ENCODE measurements around the gene RELT. TPM values are rescaled to one million over a fixed set of nuclear protein-coding genes. Genes with fewer than 3 reads are reported as not detected.

RELT gene
- total RNA-seq, 1 experiment from 2014 or later, result 24.5 TPM

GRCh38 chr11:73327812-73328364 lies 48.3 kb upstream of the RELT start:
- DNase-seq, result no peak
- H3K27me3 ChIP-seq (ENCODE audit: low read length), result no peaks in the 10 kb centered on the region
- peaks cover 10% of the 10 kb centered on the region; the same call in 1 of the 2 replicates for H3K4me1 ChIP-seq (ENCODE audit: insufficient read depth, low read length)
- intact Hi-C loops (cut with micrococcal nuclease), result loop anchor here (1.0 kb wide), 1 partner anchor 21 kb away; no protein-coding TSS in a partner anchor
- H4K20me1 ChIP-seq (ENCODE audit: low read length), result no peaks in the 10 kb centered on the region
- no peaks in the 10 kb centered on the region for H3F3A ChIP-seq (ENCODE audit: low read length, unreplicated experiment)
- ATAC-seq, result no peak
- CTCF ChIA-PET, result no interaction called here
- H2AFZ ChIP-seq (ENCODE audit: low read length), result no peak overlapping the region
- POLR2A ChIA-PET (ENCODE audit: unreplicated experiment), result interaction anchor here (0.5 to 0.6 kb wide), 2 partner anchors 49 to 605 kb away, joined by 3 read pairs; no protein-coding TSS in a partner anchor
- no peak overlapping the region for H3K27ac ChIP-seq (ENCODE audit: low read length)
- no peaks in the 10 kb centered on the region for H3K9me2 ChIP-seq (replicated peaks; ENCODE audit: low read length)
- no peaks in the 10 kb centered on the region for H3K79me2 ChIP-seq (ENCODE audit: low read length)
- H3K9ac ChIP-seq (ENCODE audit: low read length), result no peak overlapping the region
- BruUV-seq (replicated peaks), result no TSS peak
- H3K4me3 ChIP-seq (ENCODE audit: low read length), result no peak overlapping the region
- no peaks in the 10 kb centered on the region for H3K9me3 ChIP-seq (ENCODE audit: low read length)
- TF ChIP-seq EZH2phosphoT487 (IDR thresholded peaks at IDR 0.05; ENCODE audit: borderline replicate concordance, low read length), result no peak
- TF ChIP-seq, protein P1, sequence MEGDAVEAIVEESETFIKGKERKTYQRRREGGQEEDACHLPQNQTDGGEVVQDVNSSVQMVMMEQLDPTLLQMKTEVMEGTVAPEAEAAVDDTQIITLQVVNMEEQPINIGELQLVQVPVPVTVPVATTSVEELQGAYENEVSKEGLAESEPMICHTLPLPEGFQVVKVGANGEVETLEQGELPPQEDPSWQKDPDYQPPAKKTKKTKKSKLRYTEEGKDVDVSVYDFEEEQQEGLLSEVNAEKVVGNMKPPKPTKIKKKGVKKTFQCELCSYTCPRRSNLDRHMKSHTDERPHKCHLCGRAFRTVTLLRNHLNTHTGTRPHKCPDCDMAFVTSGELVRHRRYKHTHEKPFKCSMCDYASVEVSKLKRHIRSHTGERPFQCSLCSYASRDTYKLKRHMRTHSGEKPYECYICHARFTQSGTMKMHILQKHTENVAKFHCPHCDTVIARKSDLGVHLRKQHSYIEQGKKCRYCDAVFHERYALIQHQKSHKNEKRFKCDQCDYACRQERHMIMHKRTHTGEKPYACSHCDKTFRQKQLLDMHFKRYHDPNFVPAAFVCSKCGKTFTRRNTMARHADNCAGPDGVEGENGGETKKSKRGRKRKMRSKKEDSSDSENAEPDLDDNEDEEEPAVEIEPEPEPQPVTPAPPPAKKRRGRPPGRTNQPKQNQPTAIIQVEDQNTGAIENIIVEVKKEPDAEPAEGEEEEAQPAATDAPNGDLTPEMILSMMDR (conservative IDR thresholded peaks at IDR 0.05; ENCODE audit: low read depth, low read length), result no peak
- no peak for TF ChIP-seq EZH2 (IDR thresholded peaks at IDR 0.05; ENCODE audit: low read length, unreplicated experiment)
- H3K4me2 ChIP-seq (ENCODE audit: low read length), result no peak overlapping the region
- no peaks in the 10 kb centered on the region for H3K36me3 ChIP-seq (ENCODE audit: low read depth, low read length)

DNA sequence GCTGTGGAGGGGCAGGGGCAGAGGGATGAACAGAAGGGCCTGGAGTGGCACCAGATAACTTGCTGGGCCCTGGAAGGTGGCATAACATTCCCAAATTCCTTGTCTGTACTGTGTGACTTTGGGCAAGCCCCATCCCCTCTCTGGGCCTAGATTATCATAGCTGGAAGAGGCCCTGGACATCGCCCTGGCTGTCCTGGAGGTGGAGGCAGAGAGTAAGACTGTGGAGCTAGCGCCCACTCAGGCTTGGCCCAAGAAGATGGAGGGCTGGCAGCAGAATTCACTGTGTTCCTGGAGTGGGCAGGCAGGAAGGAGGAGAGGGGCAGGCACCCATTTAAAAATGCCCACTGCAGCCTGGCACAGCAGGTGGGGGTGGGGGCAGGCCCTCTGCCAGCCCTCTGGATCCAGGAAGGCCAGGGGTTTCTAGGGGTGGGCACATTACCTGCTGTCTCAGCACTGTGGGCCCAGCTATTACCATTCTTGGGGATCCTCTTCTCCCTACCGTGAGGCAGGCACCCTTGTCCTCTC lies 45.6 kb upstream of the RELT start:
- H3K4me2 ChIP-seq (ENCODE audit: low read length), result no peak overlapping the region
- POLR2A ChIA-PET (ENCODE audit: unreplicated experiment), result no interaction called here
- H3K9me2 ChIP-seq (replicated peaks; ENCODE audit: low read length), result no peaks in the 10 kb centered on the region
- no peaks in the 10 kb centered on the region for H3K36me3 ChIP-seq (ENCODE audit: low read depth, low read length)
- H3K27ac ChIP-seq (ENCODE audit: low read length), result no peak overlapping the region
- no peaks in the 10 kb centered on the region for H3F3A ChIP-seq (ENCODE audit: low read length, unreplicated experiment)
- H3K27me3 ChIP-seq (ENCODE audit: low read length), result no peaks in the 10 kb centered on the region
- H3K9ac ChIP-seq (ENCODE audit: low read length), result no peak overlapping the region
- TF ChIP-seq EZH2phosphoT487 (IDR thresholded peaks at IDR 0.05; ENCODE audit: borderline replicate concordance, low read length), result no peak
- TF ChIP-seq, protein P1 (conservative IDR thresholded peaks at IDR 0.05; ENCODE audit: low read depth, low read length), result peak; percentile 33; the same call in 1 of the 2 replicates
- intact Hi-C loops (cut with micrococcal nuclease), result no loop called here
- CTCF ChIA-PET, result interaction anchor here (0.6 to 1.0 kb wide), 2 partner anchors 9 to 23 kb away, joined by 4 to 11 read pairs; no protein-coding TSS in a partner anchor
- H3K4me3 ChIP-seq (ENCODE audit: low read length), result no peak overlapping the region
- no peak overlapping the region for H2AFZ ChIP-seq (ENCODE audit: low read length)
- ATAC-seq (peak; percentile 37; the same call in 1 of the 2 replicates), DNase-seq (peak; percentile 26)
- H3K79me2 ChIP-seq (ENCODE audit: low read length), result no peaks in the 10 kb centered on the region
- H4K20me1 ChIP-seq (ENCODE audit: low read length), result no peaks in the 10 kb centered on the region
- peaks cover 23% of the 10 kb centered on the region for H3K4me1 ChIP-seq (ENCODE audit: insufficient read depth, low read length)
- H3K9me3 ChIP-seq (ENCODE audit: low read length), result no peaks in the 10 kb centered on the region
- BruUV-seq (replicated peaks), result no TSS peak

All from PC-3 (cell line).